IPS-20b (cell line): ENCODE results near the gene GPR55.

Experiments used
- H3K27ac ChIP-seq: one replicate; pipeline ENCODE4 v1.5.1; 2013; ENCODE audit warnings: low read length
- H3K27me3 ChIP-seq: 2 replicates; pipeline ENCODE4 v1.6.1; 2013; ENCODE audit warnings: mild to moderate bottlenecking, low read length, inconsistent platforms; ENCODE audit not compliant: insufficient read depth
- H3K36me3 ChIP-seq: 2 replicates; pipeline ENCODE4 v1.6.1; 2013; ENCODE audit warnings: low read depth, mild to moderate bottlenecking, inconsistent platforms, low read length, moderate library complexity; ENCODE audit not compliant: insufficient read depth
- H3K4me1 ChIP-seq: 2 replicates; pipeline ENCODE4 v1.6.1; 2013; ENCODE audit warnings: mild to moderate bottlenecking, control low read depth, inconsistent platforms, low read length, moderate library complexity; ENCODE audit not compliant: insufficient read depth
- H3K4me3 ChIP-seq: 2 replicates; pipeline ENCODE4 v1.5.1; 2013; ENCODE audit warnings: mild to moderate bottlenecking, low read length, inconsistent platforms
- H3K9ac ChIP-seq: 2 replicates; pipeline ENCODE4 v1.6.1; 2013; ENCODE audit warnings: low read depth, mild to moderate bottlenecking, inconsistent platforms, low read length, moderate library complexity
- H3K9me3 ChIP-seq: 2 replicates; pipeline ENCODE4 v1.6.1; 2013; ENCODE audit warnings: mild to moderate bottlenecking, low read depth, low read length, inconsistent platforms; ENCODE audit not compliant: insufficient read depth

GPR55 gene

DNA sequence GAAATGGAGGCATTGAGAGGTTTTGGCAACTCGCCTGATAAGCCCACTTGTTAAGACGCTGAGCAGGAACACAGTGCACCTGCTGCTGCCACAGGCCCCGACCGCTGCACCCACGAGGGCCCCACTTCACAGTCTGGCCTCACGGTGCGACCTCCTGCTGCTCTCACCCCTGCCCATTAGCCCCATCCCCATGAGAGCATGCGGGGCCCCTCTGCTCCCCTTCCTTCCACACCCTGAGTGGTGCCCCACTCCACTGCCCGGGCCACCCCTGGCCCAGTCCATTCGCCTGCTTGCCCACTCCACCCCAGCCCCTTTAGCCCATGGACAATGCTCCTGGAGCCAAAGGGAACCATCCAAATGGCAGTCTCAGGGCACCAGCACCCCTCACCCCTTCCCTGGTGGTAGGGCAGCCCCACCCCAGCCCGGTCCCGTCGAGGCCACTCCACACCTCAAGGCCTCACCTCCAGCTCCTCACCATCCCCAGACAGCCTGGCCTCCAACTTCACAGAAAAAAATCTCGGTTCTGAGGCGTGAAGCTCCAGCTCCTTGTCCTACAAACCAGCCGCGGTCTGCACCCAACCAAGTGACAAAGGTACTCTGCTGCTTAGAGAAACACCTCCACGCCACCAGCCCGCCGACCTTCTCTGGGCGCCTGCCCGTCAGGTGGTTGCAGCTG is 6.7 kb upstream of the GPR55 start:
- Histone ChIP-seq H3K4me3 (no peak overlapping the region), H3K27me3 (no peaks in the 10 kb centered on the region), H3K9ac (no peak overlapping the region), H3K9me3 (peaks cover 3% of the 10 kb centered on the region; the same call in 1 of the 2 replicates), H3K4me1 (no peaks in the 10 kb centered on the region), H3K27ac (no peak overlapping the region), H3K36me3 (no peaks in the 10 kb centered on the region)

DNA sequence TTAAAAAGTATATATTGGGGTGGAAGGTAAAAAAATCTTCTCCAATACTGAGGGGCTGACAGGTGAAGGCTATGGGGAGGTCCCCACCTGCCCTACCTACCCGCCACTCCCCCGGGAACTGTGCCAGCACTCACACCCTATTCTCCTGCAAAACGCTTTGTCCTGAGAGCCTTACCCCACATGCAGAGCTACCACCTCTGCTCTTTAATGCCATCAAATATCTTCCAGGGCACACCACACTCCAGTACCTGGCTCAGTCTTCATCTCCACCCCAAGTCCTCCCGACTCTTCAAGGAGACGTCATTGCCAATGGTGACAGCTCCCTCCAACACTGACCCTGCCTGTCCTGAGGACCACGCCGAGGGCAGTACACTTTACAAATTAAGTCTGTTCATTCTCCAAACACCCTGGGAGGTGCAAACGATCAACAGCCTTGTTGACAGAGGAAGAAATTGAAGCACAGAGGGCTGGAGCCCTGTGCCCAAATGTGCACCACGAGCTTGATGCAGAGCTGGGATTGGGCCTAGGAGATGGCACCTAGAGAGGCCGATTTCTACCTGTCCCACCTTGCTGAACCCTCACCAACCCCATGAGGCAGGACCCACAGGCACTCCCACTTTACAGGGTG is 6.0 kb upstream of the GPR55 start:
- H3K4me3 ChIP-seq = no peak overlapping the region
- H3K36me3 ChIP-seq = no peaks in the 10 kb centered on the region
- no peaks in the 10 kb centered on the region for H3K9me3 ChIP-seq
- H3K4me1 ChIP-seq = no peaks in the 10 kb centered on the region
- H3K27me3 ChIP-seq = no peaks in the 10 kb centered on the region
- no peak overlapping the region for H3K27ac ChIP-seq
- H3K9ac ChIP-seq = no peak overlapping the region

DNA sequence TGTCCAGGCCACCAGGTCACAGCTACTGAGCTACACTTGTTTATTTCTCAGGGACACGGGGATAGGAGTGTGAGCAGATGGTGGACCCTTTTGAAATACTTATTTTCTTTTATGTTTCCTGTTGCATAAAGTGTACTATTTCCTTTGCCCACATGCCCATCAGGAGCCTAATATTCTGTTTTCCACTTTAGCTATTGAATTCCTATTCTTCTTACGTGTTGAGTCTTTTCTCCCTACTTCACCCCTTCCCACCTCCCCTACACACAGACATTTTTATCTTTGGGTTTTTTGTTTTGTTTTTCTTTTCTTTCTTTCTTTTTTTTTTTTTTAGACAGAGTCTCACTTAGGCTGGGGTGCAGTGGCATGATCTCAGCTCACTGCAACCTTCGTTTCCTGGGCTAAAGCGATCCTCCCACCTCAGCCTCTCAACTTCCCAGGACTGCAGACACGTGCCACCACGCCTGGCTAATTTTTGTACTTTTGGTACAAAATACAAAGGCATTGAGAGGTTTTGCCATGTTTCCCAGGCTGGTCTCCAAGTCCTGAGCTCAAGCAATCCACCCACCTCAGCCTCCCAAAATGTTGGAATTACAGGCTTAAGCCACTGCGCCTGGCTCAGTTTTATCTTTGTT is 5.2 kb upstream of the GPR55 start:
- no peak overlapping the region for H3K9ac ChIP-seq
- no peaks in the 10 kb centered on the region for H3K27me3 ChIP-seq
- H3K4me3 ChIP-seq = no peak overlapping the region
- H3K36me3 ChIP-seq = no peaks in the 10 kb centered on the region
- H3K4me1 ChIP-seq = no peaks in the 10 kb centered on the region
- no peaks in the 10 kb centered on the region for H3K9me3 ChIP-seq
- no peak overlapping the region for H3K27ac ChIP-seq

DNA sequence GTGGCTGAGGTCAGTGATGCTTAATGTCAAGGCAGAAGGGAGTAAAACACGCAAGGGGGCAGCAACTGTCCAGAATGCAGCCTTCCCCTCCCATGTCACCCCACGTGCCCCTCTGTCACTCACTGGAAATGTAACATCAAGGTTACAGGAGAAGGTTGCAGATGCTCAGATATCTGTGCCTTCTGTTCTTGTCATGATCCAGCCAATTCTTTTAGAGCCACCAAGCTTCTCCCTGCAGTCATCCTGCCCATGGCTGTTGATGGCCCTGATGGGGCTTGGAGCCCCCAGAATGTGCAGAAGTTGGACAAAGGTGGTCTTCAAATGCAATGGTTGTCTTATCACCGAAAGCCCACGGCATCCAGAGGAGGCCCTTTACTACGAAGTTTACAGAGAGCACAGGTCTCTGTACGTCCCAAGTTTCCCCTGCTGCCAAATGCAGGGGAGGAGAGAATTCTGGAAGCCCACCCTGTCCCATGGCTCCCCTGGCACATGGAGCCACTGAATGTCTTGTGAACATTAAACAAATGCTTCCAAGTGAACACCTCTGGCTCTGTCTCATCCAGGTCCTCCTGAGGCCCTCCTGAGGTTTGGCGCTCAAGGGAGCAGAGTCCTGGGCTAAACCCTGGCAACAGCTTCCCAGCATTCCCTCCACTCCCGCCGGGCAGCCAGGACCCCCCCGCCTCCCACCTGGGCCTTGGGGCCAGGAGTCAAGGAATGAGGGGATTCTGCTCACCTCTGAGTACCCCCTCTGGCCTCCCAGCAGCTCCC is 4.5 kb upstream of the GPR55 start:
- Histone ChIP-seq H3K27ac (no peak overlapping the region), H3K27me3 (no peaks in the 10 kb centered on the region), H3K9ac (no peak overlapping the region), H3K4me3 (no peak overlapping the region), H3K36me3 (no peaks in the 10 kb centered on the region), H3K9me3 (no peaks in the 10 kb centered on the region), H3K4me1 (no peaks in the 10 kb centered on the region)

DNA sequence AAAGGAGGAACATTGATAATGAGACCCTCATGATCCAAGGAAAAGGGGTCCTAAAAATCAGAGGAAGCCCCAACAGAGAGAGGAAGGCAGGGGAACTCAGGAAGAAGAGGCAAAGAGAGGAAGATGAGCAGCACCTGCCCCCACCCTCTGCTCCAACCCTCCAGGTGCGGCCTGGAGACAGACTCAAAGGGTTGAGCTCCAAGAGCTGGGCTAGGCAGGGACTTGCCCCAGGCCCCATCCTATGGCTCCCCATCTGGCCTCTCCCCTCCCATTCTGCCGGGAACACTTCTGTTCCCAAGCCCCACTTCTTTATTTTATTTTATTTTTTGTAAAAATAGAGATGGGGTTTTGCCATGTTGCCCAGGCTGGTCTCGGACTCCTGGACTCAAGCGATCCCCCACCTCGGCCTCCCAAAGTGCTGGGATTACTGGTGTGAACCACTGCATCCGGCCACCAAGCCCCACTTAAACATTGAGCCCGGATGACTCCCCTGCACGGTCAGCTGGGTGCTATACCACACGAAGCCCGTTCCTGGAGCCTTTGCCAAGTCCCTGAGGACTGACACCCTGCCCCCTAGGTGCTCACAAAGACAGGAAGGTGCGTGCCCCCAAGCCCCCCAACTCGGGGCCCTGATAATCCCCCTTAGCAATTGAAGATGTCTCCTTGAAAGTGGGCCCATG is 3.8 kb upstream of the GPR55 start:
- Histone ChIP-seq H3K36me3 (no peaks in the 10 kb centered on the region), H3K27ac (no peak overlapping the region), H3K27me3 (no peaks in the 10 kb centered on the region), H3K4me1 (no peaks in the 10 kb centered on the region), H3K9me3 (no peaks in the 10 kb centered on the region), H3K9ac (no peak overlapping the region), H3K4me3 (no peak overlapping the region)

DNA sequence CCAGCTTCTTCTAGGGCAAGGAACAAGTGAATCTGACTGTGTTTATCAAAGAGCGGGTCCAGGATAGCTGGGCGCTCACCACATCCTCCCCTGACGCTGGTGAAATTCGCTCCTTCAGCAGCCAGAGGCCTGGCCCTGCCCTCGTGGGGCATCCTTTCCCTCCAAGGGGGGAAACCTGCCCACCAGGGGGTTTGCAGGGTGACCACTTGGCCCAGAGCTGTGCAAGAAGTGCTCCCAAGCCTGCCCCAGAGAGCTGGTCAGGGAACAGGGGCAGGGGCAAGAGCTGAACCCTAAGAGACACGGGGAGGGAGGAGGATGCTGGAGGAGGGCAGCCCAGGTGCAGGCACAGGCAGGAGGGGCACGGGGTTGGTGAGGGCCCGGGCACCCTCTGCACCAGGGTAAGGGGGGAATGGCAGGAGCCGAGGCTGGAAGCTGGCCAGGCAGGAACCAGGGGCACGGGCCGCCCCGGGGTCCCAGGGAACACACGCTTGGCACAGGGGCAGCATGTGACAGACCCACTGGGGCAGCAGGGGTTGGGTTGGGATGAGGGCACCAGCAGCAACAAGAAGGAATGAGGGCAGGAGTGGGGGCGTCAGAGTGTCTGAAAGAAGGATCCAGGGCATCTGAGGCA is 2.8 kb upstream of the GPR55 start:
- Histone ChIP-seq H3K36me3 (no peaks in the 10 kb centered on the region), H3K27me3 (no peaks in the 10 kb centered on the region), H3K4me3 (no peak overlapping the region), H3K9ac (no peak overlapping the region), H3K9me3 (no peaks in the 10 kb centered on the region), H3K4me1 (no peaks in the 10 kb centered on the region), H3K27ac (no peak overlapping the region)

DNA sequence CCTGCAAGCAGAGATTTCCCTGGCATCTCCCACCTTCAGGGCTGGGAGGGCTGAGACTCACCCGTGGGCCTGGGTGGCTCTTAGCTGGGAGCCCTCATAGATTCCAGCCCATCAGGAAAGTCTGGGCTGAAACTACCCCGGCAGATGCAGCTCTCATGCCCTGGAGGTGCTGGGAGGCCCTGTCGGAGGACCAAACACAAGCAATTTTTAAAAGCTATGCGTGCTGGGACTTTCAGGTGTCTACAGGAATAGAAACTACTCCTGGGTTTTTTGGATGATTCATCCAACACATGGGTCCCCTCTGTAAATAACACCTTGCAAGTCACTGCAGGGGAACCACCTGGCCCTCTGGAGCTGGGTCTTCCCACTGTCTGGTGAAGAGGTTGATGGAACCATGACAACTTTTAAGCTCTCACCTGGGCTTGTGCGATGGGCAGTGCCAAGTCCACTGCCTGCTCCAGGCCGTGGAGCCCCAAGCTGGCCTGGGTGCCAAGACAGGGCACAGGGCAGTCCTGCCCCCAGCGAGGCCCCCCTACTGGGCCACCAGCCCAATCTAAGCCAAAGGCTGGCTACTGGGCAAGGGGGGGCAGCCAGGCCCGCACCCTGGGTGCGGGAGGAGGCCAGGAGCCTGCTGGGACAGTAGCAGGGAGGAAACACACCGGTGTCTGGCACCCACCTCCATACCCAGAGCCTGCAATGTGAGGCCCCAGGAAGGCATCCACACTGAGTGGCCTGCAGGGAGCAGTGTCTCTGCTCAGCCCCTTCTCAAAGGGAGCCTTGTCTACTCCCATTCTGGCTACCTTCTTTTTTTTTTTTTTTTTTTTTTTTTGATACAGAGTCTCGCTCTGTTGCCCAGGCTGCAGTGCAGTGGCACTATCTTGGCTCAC is 1.1 kb upstream of the GPR55 start:
- Histone ChIP-seq H3K27ac (no peak overlapping the region), H3K9me3 (no peaks in the 10 kb centered on the region), H3K27me3 (no peaks in the 10 kb centered on the region), H3K9ac (no peak overlapping the region), H3K36me3 (no peaks in the 10 kb centered on the region), H3K4me3 (no peak overlapping the region), H3K4me1 (no peaks in the 10 kb centered on the region)

DNA sequence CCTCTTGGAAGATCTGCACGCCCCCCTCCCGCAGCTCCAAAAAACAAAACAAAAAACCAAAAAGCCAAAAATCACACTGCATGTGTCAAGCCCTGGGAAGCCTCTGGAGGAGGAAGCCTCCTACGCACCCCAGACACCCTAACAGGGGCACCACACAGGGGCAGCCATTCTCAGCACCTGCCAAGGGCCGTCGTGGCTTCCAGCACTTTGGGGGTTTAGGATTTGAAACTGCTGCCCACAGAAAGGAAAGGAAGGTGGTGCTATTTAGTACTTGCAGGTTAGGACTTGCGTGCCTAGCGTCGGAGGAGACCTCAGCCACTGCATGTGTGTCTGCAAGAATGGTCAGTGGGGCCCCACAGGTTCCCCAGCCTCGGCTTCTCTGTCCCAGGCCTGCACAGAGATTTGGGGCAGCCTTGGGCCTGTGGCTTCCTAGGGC is 419 bp upstream of the GPR55 start:
- no peak overlapping the region for H3K4me3 ChIP-seq
- H3K4me1 ChIP-seq = no peaks in the 10 kb centered on the region
- no peaks in the 10 kb centered on the region for H3K27me3 ChIP-seq
- no peaks in the 10 kb centered on the region for H3K36me3 ChIP-seq
- H3K27ac ChIP-seq = no peak overlapping the region
- no peak overlapping the region for H3K9ac ChIP-seq
- no peaks in the 10 kb centered on the region for H3K9me3 ChIP-seq

DNA sequence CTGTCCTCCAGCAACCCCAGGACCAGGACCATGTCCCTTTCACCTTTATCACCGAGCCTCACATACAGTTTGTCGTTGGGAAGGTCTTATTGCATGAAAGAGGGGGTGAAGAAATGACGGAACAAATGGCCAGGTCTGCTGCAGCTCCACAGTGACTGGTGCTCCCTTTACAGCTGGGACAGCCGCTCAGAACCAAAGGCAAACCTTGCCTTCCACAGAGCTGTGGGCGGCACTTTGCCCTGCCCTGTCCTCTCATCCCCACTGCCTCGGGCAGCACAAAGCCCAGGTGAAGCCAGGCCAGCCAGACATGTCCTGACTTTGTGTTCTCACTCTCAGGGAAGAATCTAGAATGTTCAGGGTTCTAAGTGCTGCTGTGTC is 961 bp downstream of the GPR55 start:
- H3K4me3 ChIP-seq = no peak overlapping the region
- no peaks in the 10 kb centered on the region for H3K4me1 ChIP-seq
- H3K9me3 ChIP-seq = no peaks in the 10 kb centered on the region
- no peak overlapping the region for H3K9ac ChIP-seq
- no peaks in the 10 kb centered on the region for H3K27me3 ChIP-seq
- no peak overlapping the region for H3K27ac ChIP-seq
- no peaks in the 10 kb centered on the region for H3K36me3 ChIP-seq

DNA sequence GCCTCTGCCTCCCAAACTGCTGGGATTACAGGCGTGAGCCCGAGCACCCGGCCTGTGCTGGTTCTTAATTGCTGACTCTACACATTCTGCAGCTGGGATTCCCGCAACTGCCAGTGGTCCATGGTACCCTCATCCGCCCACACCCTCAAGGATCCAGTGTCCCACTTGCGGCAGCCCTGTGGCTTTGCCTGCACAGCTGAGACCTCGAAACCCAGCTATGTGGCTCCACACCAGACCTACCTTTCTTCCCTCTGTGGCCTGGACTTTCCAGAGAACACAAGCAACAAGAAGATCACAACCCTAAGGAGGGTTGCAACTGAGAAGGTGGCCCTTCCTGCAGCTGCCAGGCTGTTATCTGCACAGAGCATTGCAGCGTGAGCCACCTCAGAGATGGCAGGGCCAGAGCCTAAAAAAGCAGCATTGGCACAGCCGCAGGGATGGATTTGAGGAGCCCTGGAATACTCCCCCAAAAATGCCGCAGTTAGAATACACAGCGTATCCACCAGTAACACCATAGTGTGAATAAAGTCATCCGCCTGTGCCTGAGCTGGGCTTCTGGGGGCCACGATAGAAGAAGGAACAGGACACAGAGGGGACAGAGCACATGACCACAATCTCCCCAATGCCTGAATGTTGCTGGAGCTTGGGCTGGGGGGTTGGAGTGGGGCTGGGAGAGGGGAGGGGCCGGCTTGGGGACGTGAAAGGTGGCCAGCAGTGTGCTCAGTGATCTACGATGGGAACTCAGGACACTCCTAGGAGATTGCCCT is 1.9 kb downstream of the GPR55 start:
- no peaks in the 10 kb centered on the region for H3K9me3 ChIP-seq
- H3K27ac ChIP-seq = no peak overlapping the region
- no peaks in the 10 kb centered on the region for H3K27me3 ChIP-seq
- H3K36me3 ChIP-seq = no peaks in the 10 kb centered on the region
- no peak overlapping the region for H3K9ac ChIP-seq
- H3K4me1 ChIP-seq = no peaks in the 10 kb centered on the region
- H3K4me3 ChIP-seq = no peak overlapping the region
